ENCODE measurements around the gene WWC2.
A peak's percentile ranks its signal among the peaks of the same experiment; 100 is the strongest.

Gene WWC2

GRCh38 chr4:183094393-183095198 is 4.5 kb upstream of the WWC2 start:
- TF ChIP-seq CTCF (IDR thresholded peaks at IDR 0.05; ENCODE audit: insufficient read depth, low read depth, low read length, missing control alignments), result no peak
- no peak overlapping the region for H3K4me3 ChIP-seq (ENCODE audit: low read depth, low read length)
- no peak for DNase-seq (ENCODE audit: low read depth)

DNA sequence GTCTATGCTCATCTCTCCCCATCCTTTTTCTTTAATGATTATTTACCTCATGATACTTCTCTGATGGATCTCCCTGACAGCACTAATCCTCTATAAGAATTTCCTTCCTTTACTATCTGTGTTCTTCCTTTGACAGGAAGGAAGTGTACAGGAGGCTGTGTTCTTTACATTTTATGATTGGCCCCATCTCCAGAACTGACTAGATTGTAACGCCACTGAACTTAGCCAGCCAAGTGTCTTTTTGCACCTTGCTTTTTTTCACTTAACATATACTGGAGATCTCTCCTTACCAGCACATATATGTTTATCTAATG is 3.9 kb upstream of the WWC2 start:
- DNase-seq (ENCODE audit: low read depth), result no peak
- H3K4me3 ChIP-seq (ENCODE audit: low read depth, low read length), result no peak overlapping the region
- no peak for TF ChIP-seq CTCF (IDR thresholded peaks at IDR 0.05; ENCODE audit: insufficient read depth, low read depth, low read length, missing control alignments)

GRCh38 chr4:183096276-183096965 is 2.6 kb upstream of the WWC2 start:
- no peak overlapping the region for H3K4me3 ChIP-seq (ENCODE audit: low read depth, low read length)
- no peak for DNase-seq (ENCODE audit: low read depth)
- no peak for TF ChIP-seq CTCF (IDR thresholded peaks at IDR 0.05; ENCODE audit: insufficient read depth, low read depth, low read length, missing control alignments)

DNA sequence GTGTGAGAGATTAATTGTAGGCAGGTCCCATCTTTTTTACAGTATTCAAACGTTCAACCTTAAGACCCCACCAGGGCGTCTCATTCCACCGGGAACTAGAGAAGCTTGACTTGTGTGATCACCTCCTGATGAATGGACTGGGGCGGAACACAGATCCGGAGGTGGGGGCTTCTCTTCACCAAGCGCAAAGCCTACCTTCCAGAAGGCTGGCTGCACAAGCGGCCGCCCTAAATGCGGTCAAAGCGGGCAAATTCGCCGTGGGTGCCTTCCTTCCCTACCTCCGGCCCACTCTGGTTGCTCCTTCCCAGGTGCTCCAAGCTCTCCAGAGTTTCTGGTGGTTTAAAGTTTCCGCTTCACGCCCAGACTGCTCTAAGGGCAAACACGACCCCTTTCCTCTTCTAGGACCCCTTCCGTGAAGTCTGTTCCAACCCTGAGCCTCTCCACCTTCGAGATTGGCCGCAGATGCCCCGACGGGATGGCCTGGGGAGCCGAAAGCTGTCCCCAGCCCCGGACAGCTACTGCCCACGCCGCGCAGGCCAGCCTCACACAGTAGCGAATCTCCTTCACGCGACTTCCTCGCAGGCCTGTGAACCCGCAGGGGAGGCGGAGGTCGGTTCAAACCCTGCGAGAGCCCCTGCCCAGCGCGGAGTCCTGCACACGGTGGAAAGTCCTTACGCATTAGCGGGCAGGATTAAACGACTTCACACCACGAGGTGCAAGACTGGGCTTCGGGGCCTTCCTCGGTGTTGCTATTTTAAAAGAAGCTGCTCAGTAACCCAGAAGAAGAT is 1.6 kb upstream of the WWC2 start:
- H3K4me3 ChIP-seq (ENCODE audit: low read depth, low read length), result no peak overlapping the region
- DNase-seq (ENCODE audit: low read depth), result no peak
- no peak for TF ChIP-seq CTCF (IDR thresholded peaks at IDR 0.05; ENCODE audit: insufficient read depth, low read depth, low read length, missing control alignments)

- no peak for TF ChIP-seq CTCF (IDR thresholded peaks at IDR 0.05; ENCODE audit: insufficient read depth, low read depth, low read length, missing control alignments)
- peak; percentile 9 for DNase-seq (ENCODE audit: low read depth)
- peak overlapping the region; percentile 43 for H3K4me3 ChIP-seq (ENCODE audit: low read depth, low read length)
Observed at GRCh38 chr4:183098019-183098722, 886 bp upstream of the WWC2 start.

DNA sequence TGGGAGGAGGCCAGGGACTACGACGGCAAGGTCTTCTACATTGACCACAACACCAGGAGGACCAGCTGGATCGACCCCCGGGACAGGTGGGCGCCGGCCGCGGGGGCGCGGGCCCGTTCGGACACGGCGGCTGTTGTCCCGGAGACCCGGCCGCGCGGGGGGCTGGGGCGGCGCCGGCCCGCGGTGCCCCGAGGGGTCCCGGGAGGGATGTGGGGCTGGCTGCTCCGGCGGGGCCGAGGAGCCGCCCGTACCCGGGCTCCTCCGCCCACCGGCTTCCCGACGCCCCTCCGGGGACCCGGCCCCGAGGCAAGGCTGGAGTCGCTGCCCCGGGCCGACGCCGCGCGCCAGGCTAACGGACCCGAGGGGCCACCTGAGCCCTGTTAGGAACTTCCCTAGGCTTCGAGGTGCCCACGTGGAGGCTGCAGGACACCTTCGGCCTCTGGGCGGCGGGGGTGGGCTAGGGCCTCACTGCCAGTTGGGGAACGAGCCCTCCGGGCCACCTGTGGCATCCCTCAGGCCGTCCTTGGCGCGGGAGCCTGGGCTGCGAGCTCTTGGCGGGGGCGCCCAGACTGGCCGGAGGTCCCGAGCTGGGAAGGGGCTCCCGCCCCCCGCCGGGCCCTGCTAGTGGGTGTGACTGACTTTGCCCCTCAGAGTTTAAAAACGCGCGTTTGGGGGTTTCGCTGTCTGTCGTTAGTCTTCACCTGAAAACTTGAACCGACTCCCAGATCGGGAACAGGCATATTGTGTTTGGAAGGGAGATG is 660 bp downstream of the WWC2 start:
- no peak for DNase-seq (ENCODE audit: low read depth)
- no peak for TF ChIP-seq CTCF (IDR thresholded peaks at IDR 0.05; ENCODE audit: insufficient read depth, low read depth, low read length, missing control alignments)
- H3K4me3 ChIP-seq (ENCODE audit: low read depth, low read length), result no peak overlapping the region

Measured in GM12865 (cell line).